ENCODE measurements around the gene ARID1A.

DNA sequence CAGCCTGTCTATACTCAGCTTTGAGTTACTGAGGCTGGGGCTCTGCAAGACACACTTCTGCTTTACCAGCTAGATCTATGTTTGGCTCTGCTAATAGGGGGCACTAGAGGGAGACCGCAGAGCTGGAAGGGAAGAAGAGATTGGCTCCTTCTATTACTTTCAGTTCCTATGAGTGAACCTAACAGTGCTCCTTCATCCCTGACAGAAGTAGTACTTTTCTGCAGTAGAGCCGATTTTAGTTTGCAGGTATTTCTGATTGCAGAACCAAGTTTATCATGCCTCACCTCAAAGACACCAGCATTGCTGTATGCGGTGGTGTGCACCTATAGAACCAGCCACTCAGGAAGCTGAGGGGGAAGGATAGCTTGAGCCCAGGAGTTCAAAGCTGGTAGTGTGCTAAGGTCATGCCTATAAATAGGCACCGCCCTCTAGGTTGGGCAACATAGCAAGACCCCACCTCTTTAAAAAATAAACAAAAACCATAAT is 125.0 kb downstream of the ARID1A start:
- TF ChIP-seq CTCF (IDR thresholded peaks at IDR 0.05) (no peak), POLR2A (IDR thresholded peaks at IDR 0.05) (no peak)

Measured in uterus (tissue), 2 donors.